Measurements from ENCODE around the gene PMVK.

PMVK gene

DNA sequence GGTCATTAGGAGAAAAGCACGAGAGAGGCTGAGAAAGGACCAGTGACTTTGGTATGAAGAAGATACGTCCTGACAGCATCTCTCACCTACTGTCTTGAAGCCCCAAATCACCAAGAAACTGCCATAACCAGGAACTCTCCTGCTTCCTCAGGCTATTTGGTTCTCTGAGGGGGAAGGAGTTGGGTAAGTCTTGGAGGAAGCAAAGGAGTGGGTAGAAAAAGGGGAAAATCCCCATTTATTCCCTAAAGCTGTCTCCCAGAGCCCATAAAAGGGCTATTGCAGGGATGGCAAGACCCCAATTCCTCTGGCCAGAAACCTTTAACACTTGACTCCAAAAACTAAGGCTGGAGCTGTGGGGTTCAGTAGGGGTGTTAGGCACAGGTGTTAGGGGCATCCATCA is 21.5 kb upstream of the PMVK start:
- H3K4me3 ChIP-seq (ENCODE audit: low read length in 2 of 2), result no peak overlapping the region

DNA sequence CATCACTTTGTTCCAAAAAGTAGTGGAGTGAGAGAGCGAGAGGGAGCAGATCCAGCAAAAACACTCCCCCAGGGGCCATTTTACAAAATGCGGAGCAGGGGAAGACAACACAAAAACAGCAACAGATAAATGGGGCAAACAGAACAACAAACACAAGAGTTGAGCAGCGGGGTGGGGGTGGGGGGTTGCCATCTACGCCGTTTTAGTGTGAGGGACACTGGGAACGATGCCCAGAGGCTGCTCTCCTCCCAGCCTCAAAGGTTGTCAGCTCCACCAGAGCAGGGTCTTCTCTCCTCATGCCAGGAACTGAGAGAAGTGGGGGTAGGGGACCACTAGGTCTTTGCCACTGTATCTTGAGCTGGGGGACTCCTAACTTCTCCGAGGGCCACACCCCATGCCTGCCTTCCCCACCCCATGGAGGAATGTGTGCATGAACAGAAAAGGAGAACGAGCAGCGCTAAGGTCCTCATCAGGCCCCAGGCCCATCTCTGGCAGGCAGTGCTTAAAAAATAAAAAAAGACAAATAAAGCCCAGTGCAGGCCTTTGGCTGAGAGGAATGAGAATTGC is 20.7 kb upstream of the PMVK start:
- H3K27ac ChIP-seq (ENCODE audit: low read depth in 2 of 2, low read length in 2 of 2), result peak overlapping the region in 1 of 2 donors; percentile 88
- H3K4me3 ChIP-seq (ENCODE audit: low read length in 2 of 2), result no peak overlapping the region
- H3K9ac ChIP-seq (ENCODE audit: low read depth in 1 of 2, low read length in 2 of 2), result peak overlapping the region in 1 of 2 donors; percentile 36
- peaks cover 34 to 39% of the 10 kb centered on the region in 2 donors for H3K4me1 ChIP-seq (ENCODE audit: control insufficient read depth in 2 of 2, insufficient read depth in 2 of 2, low read length in 2 of 2)
- peaks cover 3 to 13% of the 10 kb centered on the region in 2 donors for H3K36me3 ChIP-seq (ENCODE audit: control insufficient read depth in 2 of 2, insufficient read depth in 2 of 2, low read length in 2 of 2)
- no peaks in the 10 kb centered on the region for H3K27me3 ChIP-seq (ENCODE audit: control insufficient read depth in 2 of 2, insufficient read depth in 2 of 2, low read length in 2 of 2)
- no peaks in the 10 kb centered on the region for H3K9me3 ChIP-seq (ENCODE audit: control insufficient read depth in 2 of 2, low read length in 2 of 2)

More for the DNA sequence above, 21.5 kb upstream of the PMVK start:
- H3K4me1 ChIP-seq (ENCODE audit: control insufficient read depth in 2 of 2, insufficient read depth in 2 of 2, low read length in 2 of 2), result peaks cover 43 to 46% of the 10 kb centered on the region in 2 donors
- no peak overlapping the region for H3K9ac ChIP-seq (ENCODE audit: low read depth in 1 of 2, low read length in 2 of 2)
- H3K27ac ChIP-seq (ENCODE audit: low read depth in 2 of 2, low read length in 2 of 2), result no peak overlapping the region
- no peaks in the 10 kb centered on the region for H3K9me3 ChIP-seq (ENCODE audit: control insufficient read depth in 2 of 2, low read length in 2 of 2)
- H3K27me3 ChIP-seq (ENCODE audit: control insufficient read depth in 2 of 2, insufficient read depth in 2 of 2, low read length in 2 of 2), result no peaks in the 10 kb centered on the region
- peaks cover 5 to 15% of the 10 kb centered on the region in 2 donors for H3K36me3 ChIP-seq (ENCODE audit: control insufficient read depth in 2 of 2, insufficient read depth in 2 of 2, low read length in 2 of 2)

DNA sequence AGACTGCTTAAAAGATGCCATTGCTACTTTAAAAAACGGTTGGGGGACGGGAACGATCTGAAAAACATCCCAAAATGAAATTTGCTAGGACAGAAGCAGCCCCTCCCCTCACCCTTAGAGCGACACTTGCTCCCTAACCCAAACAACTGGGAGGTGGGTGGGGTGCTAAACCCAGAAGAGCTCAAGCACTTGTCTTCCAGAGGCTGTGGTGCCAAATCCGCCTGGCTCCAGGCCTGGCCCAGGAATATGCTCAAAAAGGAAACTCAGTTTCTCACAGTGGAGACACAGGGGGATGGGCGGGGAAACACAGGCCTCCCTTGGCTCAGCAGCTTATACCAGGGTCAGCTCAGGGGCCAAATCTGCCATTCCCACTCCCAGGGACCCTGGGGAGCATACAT is 20.0 kb upstream of the PMVK start:
- Histone ChIP-seq H3K36me3 (ENCODE audit: control insufficient read depth in 2 of 2, insufficient read depth in 2 of 2, low read length in 2 of 2) (peaks cover 3 to 13% of the 10 kb centered on the region in 2 donors), H3K27ac (ENCODE audit: low read depth in 2 of 2, low read length in 2 of 2) (peak overlapping the region in 1 of 2 donors; percentile 88), H3K4me3 (ENCODE audit: low read length in 2 of 2) (peak overlapping the region; percentile 89 to 96), H3K27me3 (ENCODE audit: control insufficient read depth in 2 of 2, insufficient read depth in 2 of 2, low read length in 2 of 2) (no peaks in the 10 kb centered on the region), H3K4me1 (ENCODE audit: control insufficient read depth in 2 of 2, insufficient read depth in 2 of 2, low read length in 2 of 2) (peaks cover 31 to 41% of the 10 kb centered on the region in 2 donors), H3K9me3 (ENCODE audit: control insufficient read depth in 2 of 2, low read length in 2 of 2) (no peaks in the 10 kb centered on the region), H3K9ac (ENCODE audit: low read depth in 1 of 2, low read length in 2 of 2) (peak overlapping the region; percentile 54 to 67)

DNA sequence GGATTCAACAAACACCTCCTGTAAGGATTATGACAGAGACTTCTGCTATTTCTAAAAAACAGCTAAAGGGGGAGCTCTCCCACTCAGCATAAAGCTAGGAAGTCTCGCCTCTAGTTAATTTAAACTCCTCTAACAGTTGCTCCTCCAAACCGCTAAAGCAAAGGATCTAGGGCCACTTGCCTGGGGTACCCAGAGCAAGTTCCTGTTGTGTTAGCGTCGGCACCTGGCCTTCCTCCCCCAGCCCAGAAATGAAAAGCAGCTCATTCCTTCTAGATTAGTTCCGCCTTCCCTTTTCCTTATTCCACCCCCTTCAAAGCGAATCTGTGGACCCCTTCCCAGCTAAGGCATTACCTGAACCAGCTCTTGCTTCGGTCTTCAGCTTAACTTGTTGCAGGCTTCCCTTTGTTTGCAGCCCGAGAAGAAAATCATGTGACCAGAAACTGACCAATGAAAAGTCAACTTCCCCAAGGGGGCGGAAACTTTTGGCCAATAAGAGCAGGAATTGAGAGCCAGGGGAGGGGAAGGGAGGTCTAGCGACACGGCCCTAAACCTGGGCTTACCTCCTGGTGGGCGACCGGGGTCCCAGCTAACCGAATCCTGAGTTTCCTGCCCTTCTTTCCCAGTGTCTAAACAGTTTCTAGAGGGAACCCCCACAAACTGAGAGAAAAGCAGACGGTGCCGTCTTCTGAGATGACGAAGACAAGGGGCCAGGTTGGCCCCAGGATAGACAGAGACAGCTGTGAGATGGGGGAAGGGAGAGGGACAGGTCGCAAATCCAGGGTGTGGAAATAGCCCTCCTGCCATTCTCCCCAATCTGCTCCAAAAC is 19.4 kb upstream of the PMVK start, which contains the start of gene PBXIP1:
Gene PBXIP1, minus strand, starts transcription at position 382 of the 826 bp plus-strand sequence. CDS start 2,378 bp downstream, outside the sequence.
- Histone ChIP-seq H3K4me3 (ENCODE audit: low read length in 2 of 2) (peak within 1 kb of the TSS; percentile 89 to 96), H3K9ac (ENCODE audit: low read depth in 1 of 2, low read length in 2 of 2) (peak within 1 kb of the TSS; percentile 54 to 67), H3K27ac (ENCODE audit: low read depth in 2 of 2, low read length in 2 of 2) (peak within 1 kb of the TSS; percentile 72 to 88), H3K4me1 (ENCODE audit: control insufficient read depth in 2 of 2, insufficient read depth in 2 of 2, low read length in 2 of 2) (peaks cover 30 to 39% of the 10 kb centered on the region in 2 donors), H3K27me3 (ENCODE audit: control insufficient read depth in 2 of 2, insufficient read depth in 2 of 2, low read length in 2 of 2) (no peaks in the 10 kb centered on the region), H3K9me3 (ENCODE audit: control insufficient read depth in 2 of 2, low read length in 2 of 2) (no peaks in the 10 kb centered on the region), H3K36me3 (ENCODE audit: control insufficient read depth in 2 of 2, insufficient read depth in 2 of 2, low read length in 2 of 2) (peaks cover 7 to 17% of the 10 kb centered on the region in 2 donors)

DNA sequence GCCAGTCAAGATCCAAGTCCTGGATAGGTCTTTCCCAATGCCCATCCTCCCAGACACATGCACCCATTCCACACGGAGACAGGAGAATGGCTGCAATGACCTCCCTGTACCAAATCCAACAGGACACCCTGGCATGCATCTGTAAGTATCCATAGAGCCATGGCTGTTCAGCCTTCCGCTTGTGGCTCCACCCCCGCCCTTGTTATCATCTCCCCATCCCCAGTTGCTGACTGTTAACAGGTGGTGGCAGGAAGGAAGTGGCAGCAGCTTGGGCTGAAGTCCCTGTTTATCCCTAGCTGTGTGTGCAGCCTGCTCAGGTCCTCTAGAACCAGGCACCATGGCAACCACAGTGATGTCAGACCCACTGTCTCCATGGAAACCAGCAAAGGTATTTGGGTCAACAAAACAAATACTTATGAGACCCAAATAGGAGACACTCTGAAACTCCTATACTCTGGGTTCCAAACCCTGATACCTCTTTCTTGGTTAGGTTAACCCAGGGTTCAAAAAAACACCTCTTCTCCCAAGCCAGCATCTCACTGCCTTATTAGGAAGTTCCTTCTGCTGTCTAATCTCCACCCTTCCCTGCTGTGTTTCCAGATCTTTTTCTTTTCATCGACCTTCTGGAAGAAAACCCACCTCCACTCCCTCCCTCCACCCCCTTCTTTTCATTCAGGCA is 18.7 kb upstream of the PMVK start:
- peak overlapping the region; percentile 53 to 67 for H3K9ac ChIP-seq (ENCODE audit: low read depth in 1 of 2, low read length in 2 of 2)
- no peaks in the 10 kb centered on the region for H3K9me3 ChIP-seq (ENCODE audit: control insufficient read depth in 2 of 2, low read length in 2 of 2)
- peaks cover 23 to 32% of the 10 kb centered on the region in 2 donors for H3K4me1 ChIP-seq (ENCODE audit: control insufficient read depth in 2 of 2, insufficient read depth in 2 of 2, low read length in 2 of 2)
- no peaks in the 10 kb centered on the region for H3K27me3 ChIP-seq (ENCODE audit: control insufficient read depth in 2 of 2, insufficient read depth in 2 of 2, low read length in 2 of 2)
- H3K36me3 ChIP-seq (ENCODE audit: control insufficient read depth in 2 of 2, insufficient read depth in 2 of 2, low read length in 2 of 2), result peaks cover 13 to 24% of the 10 kb centered on the region in 2 donors
- peak overlapping the region; percentile 89 to 96 for H3K4me3 ChIP-seq (ENCODE audit: low read length in 2 of 2)
- H3K27ac ChIP-seq (ENCODE audit: low read depth in 2 of 2, low read length in 2 of 2), result peak overlapping the region; percentile 72 to 88

DNA sequence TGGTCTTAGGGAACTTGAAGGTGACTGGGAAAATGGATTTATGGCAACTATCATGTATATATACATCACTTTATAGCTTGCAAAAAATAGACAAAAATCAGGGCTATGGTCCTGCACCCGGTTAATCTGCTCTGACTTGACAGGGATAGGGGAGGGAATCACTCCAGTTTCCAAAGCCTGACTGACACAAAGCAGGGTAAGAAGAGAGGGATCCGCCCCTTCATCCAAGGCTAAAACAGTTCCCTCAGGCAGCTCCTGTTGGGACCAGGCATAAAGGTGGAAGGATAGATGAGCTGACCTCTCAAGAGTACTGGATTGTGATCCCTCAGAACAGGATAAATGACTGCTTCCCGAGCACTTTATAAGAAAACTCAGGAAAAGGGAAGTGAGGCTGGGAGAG is 18.0 kb upstream of the PMVK start:
- no peaks in the 10 kb centered on the region for H3K27me3 ChIP-seq (ENCODE audit: control insufficient read depth in 2 of 2, insufficient read depth in 2 of 2, low read length in 2 of 2)
- peaks cover 13 to 21% of the 10 kb centered on the region in 2 donors for H3K36me3 ChIP-seq (ENCODE audit: control insufficient read depth in 2 of 2, insufficient read depth in 2 of 2, low read length in 2 of 2)
- H3K4me3 ChIP-seq (ENCODE audit: low read length in 2 of 2), result peak overlapping the region; percentile 89 to 96
- H3K27ac ChIP-seq (ENCODE audit: low read depth in 2 of 2, low read length in 2 of 2), result peak overlapping the region in 1 of 2 donors; percentile 88
- H3K4me1 ChIP-seq (ENCODE audit: control insufficient read depth in 2 of 2, insufficient read depth in 2 of 2, low read length in 2 of 2), result peaks cover 23 to 32% of the 10 kb centered on the region in 2 donors
- peak overlapping the region; percentile 27 to 67 for H3K9ac ChIP-seq (ENCODE audit: low read depth in 1 of 2, low read length in 2 of 2)
- H3K9me3 ChIP-seq (ENCODE audit: control insufficient read depth in 2 of 2, low read length in 2 of 2), result no peaks in the 10 kb centered on the region

DNA sequence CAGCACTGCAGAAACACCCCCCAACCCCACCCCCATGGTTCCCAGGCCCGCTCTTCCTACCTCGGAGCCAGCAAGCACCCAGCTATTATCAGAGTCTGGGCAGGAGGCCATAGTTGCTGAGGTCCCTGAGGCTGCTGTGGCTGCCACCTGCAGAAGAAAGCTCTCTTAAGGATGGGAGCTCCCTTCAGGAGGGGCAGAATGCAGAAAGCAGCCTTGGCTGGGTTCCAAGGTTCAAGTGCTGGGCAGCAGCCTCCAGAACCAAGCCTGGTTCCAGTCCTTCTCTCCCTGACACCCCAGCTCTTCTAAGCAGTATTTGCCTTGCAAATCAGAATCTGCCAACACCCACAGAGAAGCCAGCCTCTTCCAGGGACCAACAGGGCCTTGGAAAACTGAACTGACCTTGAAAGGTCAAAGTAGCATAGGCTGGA is 17.1 kb upstream of the PMVK start:
- Histone ChIP-seq H3K4me3 (ENCODE audit: low read length in 2 of 2) (peak overlapping the region in 1 of 2 donors; percentile 96), H3K36me3 (ENCODE audit: control insufficient read depth in 2 of 2, insufficient read depth in 2 of 2, low read length in 2 of 2) (peaks cover 12 to 14% of the 10 kb centered on the region in 2 donors), H3K4me1 (ENCODE audit: control insufficient read depth in 2 of 2, insufficient read depth in 2 of 2, low read length in 2 of 2) (peaks cover 23 to 32% of the 10 kb centered on the region in 2 donors), H3K27ac (ENCODE audit: low read depth in 2 of 2, low read length in 2 of 2) (peak overlapping the region in 1 of 2 donors; percentile 46), H3K27me3 (ENCODE audit: control insufficient read depth in 2 of 2, insufficient read depth in 2 of 2, low read length in 2 of 2) (no peaks in the 10 kb centered on the region), H3K9me3 (ENCODE audit: control insufficient read depth in 2 of 2, low read length in 2 of 2) (no peaks in the 10 kb centered on the region), H3K9ac (ENCODE audit: low read depth in 1 of 2, low read length in 2 of 2) (no peak overlapping the region)

DNA sequence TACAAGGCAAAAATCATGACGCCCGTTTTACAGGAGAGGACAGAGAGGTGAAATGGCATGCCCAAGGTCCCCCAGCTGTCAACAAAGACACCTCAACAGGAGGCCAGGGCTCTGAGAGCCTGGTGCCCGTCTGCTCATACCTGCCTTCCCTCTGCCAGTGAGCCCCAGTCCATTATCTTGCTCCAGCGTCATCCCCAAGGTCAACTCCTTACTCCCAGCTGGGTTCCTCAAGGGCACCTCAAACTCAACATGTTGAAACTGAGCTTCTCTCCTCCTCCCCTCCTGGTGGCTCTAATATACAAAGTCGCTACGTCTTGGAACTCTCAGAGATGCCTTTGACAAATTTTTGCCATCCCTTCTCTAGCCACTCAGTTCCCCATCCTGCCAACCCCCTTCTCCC is 16.1 kb upstream of the PMVK start:
- Histone ChIP-seq H3K4me1 (ENCODE audit: control insufficient read depth in 2 of 2, insufficient read depth in 2 of 2, low read length in 2 of 2) (peaks cover 23 to 32% of the 10 kb centered on the region in 2 donors), H3K27me3 (ENCODE audit: control insufficient read depth in 2 of 2, insufficient read depth in 2 of 2, low read length in 2 of 2) (no peaks in the 10 kb centered on the region), H3K9me3 (ENCODE audit: control insufficient read depth in 2 of 2, low read length in 2 of 2) (no peaks in the 10 kb centered on the region), H3K9ac (ENCODE audit: low read depth in 1 of 2, low read length in 2 of 2) (no peak overlapping the region), H3K27ac (ENCODE audit: low read depth in 2 of 2, low read length in 2 of 2) (peak overlapping the region in 1 of 2 donors; percentile 43), H3K36me3 (ENCODE audit: control insufficient read depth in 2 of 2, insufficient read depth in 2 of 2, low read length in 2 of 2) (peaks cover 10 to 19% of the 10 kb centered on the region in 2 donors), H3K4me3 (ENCODE audit: low read length in 2 of 2) (peak overlapping the region in 1 of 2 donors; percentile 39)

DNA sequence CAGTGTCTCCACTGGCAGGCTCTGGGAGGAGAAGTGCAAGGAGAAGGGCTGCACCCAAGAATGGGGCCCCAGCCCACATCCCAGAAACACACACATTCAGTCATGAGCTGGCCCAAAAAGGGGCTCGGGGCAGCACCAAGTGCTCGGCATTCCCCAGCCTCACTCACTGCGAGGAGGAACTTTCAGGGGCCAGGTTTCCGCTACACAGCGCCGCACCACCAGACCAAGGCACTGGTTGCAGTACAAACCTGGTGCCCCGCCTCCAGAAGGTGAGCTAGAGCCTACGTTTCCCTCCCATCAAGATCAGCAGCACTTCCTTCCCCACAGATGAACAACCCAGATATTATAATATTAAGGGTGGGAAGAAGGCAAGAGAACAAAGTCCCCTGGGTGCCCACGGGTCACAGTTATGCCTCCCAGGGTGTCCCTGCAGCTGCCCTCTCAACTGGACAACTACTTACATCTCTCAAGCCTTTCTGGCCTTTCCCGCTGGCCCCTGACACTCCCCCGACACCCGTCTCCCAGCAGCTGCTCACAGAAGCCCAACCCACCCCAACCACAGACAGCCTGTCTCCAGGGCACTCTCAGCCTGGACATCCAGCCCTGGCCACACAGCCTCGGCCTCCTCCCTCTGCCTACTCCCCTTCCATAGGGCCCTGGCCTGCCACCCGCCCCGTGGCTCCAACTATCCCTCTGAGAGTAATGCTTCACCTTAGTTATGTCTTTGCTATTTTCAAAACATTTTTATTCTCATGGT is 15.6 kb upstream of the PMVK start:
- Histone ChIP-seq H3K36me3 (ENCODE audit: control insufficient read depth in 2 of 2, insufficient read depth in 2 of 2, low read length in 2 of 2) (peaks cover 14 to 24% of the 10 kb centered on the region in 2 donors), H3K4me1 (ENCODE audit: control insufficient read depth in 2 of 2, insufficient read depth in 2 of 2, low read length in 2 of 2) (peaks cover 20 to 29% of the 10 kb centered on the region in 2 donors), H3K27ac (ENCODE audit: low read depth in 2 of 2, low read length in 2 of 2) (peak overlapping the region in 1 of 2 donors; percentile 43), H3K27me3 (ENCODE audit: control insufficient read depth in 2 of 2, insufficient read depth in 2 of 2, low read length in 2 of 2) (no peaks in the 10 kb centered on the region), H3K9ac (ENCODE audit: low read depth in 1 of 2, low read length in 2 of 2) (no peak overlapping the region), H3K4me3 (ENCODE audit: low read length in 2 of 2) (peak overlapping the region in 1 of 2 donors; percentile 41), H3K9me3 (ENCODE audit: control insufficient read depth in 2 of 2, low read length in 2 of 2) (no peaks in the 10 kb centered on the region)
